GM20000 (cell line): ENCODE measurements around the gene JPT1.

Experiments
- DNase-seq: peaks from one replicate; pipeline ENCODE4 v3.0.0; 2012; ENCODE audit warnings: low spot score
- CTCF ChIP-seq: IDR thresholded peaks from 2 replicates; pipeline ENCODE4 v1.5.1; 2012; ENCODE audit warnings: mild to moderate bottlenecking, control low read depth; ENCODE audit errors: extremely low read depth, missing control alignments

JPT1 gene

GRCh38 chr17:75125984-75126383 is 28.3 kb downstream of the JPT1 start:
- no peak for TF ChIP-seq CTCF
- no peak for DNase-seq

GRCh38 chr17:75124819-75125162 is 29.5 kb downstream of the JPT1 start:
- DNase-seq = no peak
- no peak for TF ChIP-seq CTCF

GRCh38 chr17:75124041-75124818 is 30.1 kb downstream of the JPT1 start:
- no peak for TF ChIP-seq CTCF
- DNase-seq = no peak

DNA sequence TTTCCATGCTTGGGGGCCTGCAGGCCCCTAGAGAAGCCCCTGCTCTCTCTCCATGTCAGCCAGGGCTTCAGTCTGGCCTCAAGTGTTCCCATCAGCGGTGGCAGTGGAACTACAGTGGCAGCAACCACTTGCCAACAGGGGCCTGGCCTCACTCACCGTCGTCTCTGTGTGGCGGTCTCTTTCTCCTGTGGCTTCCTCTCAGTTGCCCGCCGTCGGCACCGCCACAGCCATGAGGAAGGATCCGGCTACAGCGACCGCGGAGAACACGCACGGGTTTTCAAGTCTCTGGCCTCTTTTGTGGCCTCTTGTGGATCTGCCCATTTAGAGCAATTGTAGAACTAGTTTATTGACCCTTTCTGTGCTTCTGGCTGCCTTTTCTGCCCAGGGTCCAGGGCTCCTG is 36.0 kb downstream of the JPT1 start:
- no peak for TF ChIP-seq CTCF
- no peak for DNase-seq

- no peak for TF ChIP-seq CTCF
- DNase-seq = no peak
Observed at GRCh38 chr17:75116737-75117136, 37.6 kb downstream of the JPT1 start.

- TF ChIP-seq CTCF = no peak
- DNase-seq = no peak
Observed at GRCh38 chr17:75115555-75115954, 38.8 kb downstream of the JPT1 start.

- peak; percentile 71 for DNase-seq
- TF ChIP-seq CTCF = no peak
Observed at GRCh38 chr17:75114552-75115314, 39.6 kb downstream of the JPT1 start.
